ENCODE measurements around the gene ZIC1.

DNA sequence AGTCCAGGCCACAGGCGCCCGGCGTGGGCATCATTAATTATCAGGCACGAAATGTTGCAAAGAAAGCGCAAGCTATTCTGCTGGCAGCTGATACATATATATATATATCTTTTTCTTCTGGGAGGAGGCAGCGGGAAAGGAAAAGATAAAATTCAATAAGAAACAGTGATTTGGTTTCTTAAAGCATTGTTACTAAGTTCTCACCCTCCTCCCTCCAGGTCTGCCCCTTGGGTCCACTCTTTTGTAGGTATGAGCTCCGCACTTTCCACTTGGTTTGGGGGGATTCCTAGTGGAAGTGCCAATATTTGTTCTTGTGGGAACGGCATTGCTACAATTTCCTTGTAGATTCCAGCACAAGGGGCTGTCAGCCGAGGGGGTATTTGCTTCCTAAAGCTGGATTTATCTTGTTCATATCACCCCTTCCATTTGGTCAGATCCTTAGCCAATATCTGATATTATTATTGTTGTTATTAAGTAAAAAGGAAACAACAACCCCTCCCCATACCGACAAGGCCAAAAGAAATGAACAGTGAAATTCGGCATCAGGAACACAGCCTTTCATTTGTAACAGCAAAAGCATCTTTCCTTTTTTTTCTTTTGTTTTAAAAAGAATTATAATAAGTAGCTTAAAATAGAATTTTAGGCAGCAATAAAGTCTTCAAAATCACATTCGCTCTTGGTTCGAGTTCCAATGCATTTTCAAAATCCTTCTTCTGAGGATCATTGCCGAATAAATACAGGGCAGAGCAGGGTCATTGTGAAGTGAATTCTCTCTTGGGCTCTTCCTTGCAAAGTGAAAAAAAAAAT, 15.6 kb downstream of the ZIC1 start:
- TF ChIP-seq ZNF565 (CRISPR knock-in tag; conservative IDR thresholded peaks at IDR 0.05; ENCODE audit: low read depth) (no peak), ZNF70 (CRISPR knock-in tag; IDR thresholded peaks at IDR 0.05) (no peak), ZFP30 (CRISPR knock-in tag; IDR thresholded peaks at IDR 0.05) (no peak), TOX (CRISPR knock-in tag; IDR thresholded peaks at IDR 0.05; ENCODE audit: borderline replicate concordance) (no peak), RARB (CRISPR knock-in tag; IDR thresholded peaks at IDR 0.05) (no peak)
